Measurements from ENCODE around the gene ZFPM1.

The ZFPM1 gene

DNA sequence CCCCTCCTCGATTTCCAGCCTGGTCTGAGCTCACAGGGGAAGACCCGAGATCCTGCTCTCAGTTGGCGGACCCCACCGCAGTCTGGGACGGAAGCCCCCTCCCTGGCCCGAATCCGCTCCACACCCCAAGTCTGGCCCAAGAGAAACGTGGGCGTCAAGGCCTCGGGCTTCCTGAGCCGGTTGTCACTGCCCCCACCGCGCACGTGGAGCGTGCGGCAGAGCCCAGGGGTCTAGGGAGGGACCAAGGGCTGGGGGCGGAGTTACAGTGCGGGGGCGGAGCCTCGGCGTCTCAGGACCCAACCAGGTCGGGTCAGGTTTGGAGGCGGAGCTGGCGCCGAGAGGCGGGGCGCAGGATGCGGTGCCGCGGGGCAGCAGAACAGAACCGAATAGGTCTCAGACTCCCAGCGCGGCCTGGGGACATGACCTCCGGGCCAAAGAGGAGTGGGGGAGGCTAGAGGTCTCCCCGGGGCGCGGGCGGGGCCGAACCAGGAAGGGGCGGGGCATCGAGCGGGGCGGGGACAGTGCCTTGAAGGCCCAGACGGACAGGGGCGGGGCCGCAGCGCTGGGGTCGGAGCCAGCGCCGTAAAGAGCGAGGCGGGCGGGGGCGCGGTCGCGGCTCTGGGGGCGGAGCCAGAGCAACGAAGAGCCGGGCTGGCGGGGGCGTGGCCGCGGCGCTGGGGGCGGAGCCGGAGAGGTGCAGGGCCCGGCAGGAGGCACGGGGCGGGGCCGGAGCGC is 431 bp upstream of the ZFPM1 start:
- DNase-seq, result peak; percentile 64 to 85

DNA sequence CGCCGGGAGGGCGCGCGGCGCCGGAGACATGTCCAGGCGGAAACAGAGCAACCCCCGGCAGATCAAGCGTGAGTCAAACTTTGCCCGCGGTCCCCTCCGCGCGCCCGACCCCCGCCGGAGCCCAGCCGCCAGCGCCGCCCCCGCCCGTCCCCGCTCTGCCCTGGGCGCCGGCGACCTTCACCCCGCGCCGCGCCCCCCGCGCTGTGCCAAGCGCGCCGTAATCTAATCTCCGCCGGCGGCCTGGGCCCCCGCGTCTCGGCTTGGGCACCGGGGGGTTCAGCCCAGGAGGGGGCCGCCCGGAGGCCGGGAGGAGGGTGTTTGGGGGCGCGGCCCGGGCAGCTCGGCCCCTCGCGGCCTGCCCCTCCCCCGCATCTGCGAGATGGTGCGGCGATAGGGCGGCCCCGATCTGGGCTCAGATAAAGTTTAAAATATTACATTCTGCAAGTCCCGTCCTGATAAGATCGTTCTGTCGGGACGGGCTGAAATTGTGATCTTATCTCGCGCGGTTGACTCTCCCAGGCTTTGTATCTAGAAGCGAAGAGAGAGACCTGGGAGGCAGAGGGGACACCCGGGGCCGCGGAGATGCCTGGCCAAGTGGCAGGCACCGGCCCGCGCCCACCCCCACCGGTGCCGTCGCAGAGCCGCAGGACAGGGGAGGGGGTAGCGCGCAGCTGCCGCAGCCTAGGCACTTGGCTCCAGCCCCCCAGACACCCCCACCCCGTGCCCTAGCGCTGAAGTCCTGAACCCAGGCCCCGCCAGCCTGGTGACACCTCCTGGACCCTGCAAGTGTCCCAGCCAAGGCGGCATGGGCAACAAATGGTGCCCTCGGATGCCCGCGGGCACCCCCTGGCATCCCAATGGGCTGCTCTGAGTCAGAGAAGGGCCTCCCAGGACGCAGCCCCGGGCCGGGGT is 787 bp downstream of the ZFPM1 start:
- DNase-seq, result no peak

DNA sequence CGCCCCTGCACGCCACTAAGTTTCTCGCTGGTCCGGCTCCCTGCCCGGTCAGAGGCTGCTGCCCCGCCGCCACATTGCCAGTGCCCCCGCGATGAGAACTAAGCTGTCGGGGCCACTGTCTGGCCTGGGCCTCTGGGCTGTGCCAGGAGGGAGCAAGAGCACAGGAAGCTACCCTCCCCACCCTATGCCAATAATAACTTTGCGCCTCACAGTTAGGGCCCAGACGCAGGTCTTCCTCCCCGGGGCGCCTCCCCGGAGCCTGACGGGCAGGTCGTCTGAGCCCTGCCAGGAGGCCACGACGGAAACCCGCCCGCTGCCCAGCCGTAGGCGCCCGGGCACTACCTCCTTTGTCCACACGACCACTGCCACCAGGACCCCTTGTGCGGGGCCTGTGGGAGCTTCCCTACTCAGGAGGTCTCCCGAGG is 1.5 kb downstream of the ZFPM1 start:
- DNase-seq, result no peak

DNA sequence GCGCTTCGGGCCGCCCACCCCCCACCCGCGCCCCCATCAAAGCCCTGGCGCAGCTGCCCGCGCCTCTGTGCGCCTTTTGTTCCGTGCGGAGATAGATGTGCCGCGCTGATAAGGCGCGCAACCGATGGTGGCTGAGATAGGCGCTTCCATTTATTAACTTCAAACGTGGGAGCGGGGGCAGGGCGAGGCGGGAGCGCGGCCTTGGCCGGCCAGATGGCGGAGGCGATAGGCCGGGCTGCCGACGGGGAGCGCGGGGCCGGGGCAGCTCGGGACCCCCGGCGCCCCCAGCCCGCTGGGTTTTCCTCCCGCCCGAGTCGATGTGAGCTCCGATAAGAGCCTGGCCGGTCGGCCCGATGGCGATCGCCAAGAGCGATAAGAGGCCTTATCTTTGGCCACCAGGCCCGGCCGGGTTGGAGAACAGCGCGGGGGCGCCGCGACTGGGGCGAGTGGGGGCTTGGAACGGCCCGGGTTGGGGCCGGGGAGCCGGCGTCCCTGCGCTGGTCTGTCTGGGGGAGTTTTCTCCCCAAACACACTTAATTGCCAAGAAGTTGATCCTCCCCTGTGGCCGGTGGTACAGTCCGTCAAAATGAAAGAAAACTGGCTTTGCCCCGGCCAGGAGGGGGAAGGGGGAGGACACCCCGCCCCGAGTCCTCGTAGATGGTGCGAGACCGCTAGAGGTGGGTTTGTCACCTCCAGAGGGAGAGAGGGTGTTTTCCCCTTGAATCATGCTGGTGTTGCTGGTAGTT is 2.7 kb downstream of the ZFPM1 start:
- DNase-seq, result no peak

DNA sequence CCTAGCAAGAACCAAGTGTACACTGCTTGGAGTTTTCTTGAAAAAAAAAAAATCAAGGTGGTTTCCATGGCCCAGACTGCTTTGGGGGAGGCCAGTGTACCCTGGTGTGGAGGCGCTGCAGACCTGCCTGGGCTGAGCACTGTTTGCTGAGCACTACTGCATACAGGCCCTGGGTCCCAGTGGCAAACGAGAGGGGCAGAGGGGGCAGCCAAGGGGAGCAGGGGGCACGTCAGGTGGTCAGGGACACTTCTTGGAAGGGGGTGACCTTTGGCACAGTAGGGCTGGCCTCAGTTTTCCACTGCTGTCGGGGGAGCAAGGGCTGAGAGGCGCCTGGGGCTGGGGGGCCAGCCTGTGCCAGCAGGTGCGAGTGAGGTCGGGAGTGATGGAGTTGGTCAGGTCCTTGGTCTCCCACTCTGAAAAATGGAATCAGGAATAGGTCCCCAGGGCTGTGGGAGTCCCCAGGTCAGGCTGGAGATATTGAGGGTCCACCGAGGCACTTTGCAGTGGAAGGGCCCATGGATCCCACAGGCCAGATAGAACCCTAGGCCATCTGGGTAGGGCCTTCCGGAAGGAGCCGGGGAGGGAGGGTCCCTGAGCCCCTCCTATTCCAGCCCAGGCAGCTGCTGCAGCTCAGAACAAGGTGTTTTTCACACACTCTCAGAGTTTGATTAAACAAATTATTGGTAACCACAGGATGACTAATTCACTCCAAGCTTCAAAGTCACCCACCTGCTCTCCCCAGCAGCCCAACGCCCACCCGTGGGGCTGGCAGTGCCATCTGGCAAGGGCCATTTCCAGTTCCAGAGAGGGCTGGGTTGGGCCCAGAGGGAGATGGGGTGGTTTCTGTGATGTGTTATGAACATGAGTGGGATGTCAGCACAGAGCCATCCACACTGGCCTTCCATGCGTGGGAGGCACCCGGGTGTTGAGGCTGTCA is 3.5 kb downstream of the ZFPM1 start:
- DNase-seq, result no peak

DNA sequence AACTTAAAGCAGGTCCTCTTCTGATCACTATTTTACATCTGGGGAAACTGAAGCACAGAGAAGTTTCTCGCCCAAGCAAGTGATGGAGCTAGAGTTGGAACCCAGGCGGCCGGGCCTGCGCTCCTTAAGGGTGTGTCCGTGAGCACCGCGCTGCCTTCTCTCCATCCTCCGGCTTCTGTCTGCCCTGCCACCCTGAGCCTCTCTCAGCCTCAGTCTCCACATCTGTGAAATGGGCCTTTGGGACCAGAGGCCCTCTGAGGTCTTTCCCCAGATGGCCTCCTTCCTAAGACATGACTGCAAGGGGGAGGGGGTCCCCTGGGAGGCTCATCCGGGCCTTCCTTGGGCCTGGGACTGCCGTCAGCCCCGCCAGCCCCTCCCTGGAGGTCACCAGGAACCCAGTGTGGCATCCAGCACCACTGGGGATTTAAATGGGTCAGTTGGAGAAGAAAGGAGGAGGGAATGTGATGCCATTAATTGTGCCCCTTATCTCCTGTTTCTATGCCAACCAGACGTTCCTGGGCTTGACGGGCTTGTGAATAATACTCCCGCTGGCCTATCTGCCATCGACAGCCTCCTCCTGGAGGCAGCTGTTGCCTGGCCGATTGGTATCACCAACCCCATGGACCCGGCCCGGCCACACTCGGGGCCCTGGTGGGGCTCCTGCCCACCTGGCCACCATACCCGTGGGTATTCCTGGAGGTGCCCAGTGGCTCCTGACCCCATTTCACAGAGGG is 5.1 kb downstream of the ZFPM1 start:
- no peak for DNase-seq

DNA sequence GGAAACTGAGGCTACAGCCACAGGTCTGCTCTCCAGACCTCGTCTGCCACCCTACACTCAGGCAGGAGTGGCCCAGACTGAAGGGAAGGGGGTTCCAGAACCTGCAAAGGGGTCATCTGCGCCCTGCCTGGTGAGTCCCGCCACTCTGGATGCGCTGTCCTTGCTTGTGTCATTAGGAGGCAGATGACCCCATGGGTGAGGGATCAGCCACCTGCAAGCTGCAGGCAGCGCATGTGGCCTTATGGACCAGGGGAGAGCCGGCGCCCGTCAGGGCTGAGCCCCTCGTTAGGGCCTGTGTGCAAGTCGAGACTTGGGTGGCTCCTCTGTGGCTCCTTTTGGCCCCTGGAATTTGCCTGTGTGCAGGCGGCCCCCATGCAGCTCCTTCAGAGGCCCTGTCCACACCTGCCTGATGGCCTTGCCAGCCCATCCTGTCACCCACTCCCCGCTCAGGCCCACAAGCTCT is 5.7 kb downstream of the ZFPM1 start:
- DNase-seq, result no peak

DNA sequence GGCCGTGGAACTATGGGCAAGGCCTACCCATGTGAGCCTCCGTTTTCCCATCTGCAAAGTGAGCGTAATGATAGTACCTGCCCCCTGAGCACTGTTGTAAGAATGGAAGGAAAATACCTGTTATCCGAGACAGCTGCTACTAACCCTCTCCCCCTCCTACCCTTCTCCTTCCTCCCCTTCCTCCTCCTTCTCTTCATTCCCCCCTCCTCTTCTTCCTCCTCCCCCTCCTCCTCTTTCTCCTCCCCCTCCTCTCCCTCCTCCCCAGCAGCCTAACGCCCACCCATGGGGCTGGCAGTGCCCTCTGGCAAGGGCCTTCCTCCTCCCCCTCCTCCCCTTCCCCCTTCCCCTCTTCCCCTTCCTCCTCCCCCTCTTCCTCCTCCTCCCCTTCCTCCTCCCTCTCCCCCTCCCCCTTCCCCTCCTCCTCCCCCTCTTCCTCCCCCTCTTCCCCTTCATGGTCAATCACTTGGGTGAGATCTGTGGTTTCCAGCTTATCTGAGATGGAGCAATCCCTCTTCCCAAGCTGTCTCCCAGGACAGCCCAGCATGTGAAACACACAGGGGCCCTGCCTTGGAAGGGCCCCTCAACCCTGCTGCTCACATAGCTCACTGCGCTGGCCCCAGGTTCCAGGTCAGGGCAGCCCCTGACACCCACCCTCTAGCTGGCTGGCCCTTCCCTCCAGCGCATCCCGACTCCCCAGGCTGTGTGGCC is 6.4 kb downstream of the ZFPM1 start:
- no peak for DNase-seq

DNA sequence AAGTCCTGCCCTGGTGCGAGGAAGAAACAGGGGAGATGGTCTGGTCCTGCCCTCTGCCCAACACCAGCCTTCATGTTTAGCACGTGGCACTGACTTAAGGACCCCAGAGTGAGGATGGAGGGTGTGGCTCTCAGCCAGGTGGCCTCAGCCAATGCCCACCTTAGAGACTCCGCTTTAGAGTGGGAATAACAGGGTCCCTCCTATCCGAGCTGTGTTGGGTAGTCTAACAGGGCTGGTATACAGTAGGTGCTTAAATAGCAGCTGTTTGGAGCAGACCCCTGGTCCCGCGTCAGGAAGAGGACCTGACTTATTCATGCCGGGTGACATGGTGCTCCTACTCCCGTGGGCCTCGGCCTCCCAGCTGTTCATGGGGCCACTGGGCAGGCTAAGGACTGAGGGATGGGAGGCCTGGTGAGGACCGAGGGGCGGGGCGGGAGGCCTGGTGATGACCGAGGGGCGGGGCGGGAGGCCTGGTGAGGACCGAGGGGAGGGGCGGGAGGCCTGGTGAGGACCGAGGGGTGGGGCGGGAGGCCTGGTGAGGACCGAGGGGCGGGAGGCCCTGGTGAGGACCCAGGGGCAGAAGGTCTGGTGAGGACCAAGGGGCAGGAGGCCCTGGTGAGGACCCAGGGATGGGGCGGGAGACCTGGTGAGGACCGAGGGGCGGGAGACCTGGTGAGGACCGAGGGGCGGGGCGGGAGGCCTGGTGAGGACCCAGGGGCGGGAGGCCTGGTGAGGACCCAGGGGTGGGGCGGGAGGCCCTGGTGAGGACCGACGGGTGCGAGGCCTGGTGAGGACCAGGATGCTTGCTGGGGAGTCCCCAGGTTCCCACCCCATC is 7.6 kb downstream of the ZFPM1 start:
- no peak for DNase-seq

DNA sequence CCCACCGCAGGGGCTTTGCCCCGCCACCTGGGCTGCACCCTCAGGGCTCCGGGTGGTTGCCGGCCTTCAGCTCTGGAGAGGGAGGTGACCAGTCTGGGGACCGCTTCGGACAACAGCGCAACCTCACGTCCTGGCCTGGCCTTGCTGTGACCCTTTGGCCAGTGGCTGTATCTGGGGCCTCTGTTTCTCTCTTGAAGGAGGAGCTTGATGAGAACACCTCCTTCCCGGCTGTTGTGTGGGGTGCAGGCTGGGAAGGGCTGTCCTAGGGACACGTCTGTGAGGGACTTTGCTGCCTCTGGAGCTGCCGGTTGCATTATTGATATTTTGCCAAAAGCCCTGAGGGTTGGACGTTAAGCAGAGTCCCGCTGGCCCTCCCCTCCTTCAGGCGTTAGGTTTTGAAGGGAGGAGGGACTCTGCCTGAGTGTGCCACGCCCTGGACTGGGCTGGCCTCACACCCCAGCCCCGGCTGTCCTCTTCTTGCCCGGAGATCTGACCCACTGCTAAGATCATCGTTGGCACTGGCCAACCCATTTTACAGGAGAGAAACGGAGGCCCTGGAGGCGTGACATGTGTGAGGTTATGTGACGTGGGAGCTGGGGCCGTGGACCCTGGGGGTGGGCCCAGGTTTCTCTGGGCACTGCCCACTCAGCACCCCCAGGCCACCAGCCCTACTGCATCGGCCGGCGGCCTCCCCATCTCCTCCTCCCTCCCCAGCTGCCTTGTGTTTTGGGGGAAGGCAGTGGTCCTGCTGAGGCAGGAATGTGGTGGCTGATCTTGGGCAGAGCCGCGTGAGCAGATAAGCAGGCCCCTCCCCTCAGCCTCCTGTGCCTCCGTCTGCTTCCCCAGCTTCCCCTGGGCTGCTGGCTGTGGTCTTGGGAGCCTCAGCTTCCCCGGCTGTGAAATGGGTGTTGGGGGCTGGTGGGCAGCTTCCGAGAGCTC is 8.5 kb downstream of the ZFPM1 start:
- no peak for DNase-seq

DNA sequence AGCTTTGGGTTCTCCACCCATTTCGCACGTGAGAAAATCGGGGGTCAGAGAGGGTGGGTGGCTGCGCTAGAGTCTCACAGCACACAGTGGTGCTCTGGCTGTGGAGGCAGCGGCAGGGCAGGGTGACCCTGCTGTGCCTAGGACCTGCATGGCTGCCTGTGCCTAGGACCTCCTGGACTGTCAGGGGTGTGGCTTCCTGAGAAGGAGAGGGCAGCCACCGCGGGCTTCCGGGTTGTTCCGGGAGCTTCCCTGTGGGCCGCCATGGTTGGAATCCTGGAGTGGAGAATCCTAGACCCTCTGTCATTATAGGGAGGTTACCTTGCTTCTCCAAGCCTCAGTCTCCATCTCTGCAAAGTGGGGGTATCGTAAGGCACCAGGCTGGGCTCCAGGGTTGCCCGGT is 9.3 kb downstream of the ZFPM1 start:
- no peak for DNase-seq

DNA sequence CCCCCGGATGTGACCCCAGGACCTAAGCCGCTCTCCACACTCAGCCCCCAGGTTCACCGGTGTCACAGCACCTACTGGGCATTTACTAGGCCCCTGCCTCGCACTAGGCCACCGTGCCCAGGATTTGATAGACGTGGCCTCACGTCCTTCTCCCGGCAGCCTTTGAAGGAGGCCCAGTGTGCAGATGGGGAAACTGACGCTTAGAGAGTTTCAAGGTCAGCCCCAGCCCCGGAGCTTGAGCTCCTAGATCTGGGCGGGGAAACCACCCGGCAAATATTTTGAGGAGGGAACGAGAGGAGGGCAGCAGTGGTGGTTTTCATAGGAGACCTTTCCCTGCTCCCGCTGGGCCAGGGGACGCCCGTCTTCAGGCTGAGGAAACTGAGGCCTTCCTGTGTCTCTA is 10.3 kb downstream of the ZFPM1 start:
- DNase-seq, result no peak

DNA sequence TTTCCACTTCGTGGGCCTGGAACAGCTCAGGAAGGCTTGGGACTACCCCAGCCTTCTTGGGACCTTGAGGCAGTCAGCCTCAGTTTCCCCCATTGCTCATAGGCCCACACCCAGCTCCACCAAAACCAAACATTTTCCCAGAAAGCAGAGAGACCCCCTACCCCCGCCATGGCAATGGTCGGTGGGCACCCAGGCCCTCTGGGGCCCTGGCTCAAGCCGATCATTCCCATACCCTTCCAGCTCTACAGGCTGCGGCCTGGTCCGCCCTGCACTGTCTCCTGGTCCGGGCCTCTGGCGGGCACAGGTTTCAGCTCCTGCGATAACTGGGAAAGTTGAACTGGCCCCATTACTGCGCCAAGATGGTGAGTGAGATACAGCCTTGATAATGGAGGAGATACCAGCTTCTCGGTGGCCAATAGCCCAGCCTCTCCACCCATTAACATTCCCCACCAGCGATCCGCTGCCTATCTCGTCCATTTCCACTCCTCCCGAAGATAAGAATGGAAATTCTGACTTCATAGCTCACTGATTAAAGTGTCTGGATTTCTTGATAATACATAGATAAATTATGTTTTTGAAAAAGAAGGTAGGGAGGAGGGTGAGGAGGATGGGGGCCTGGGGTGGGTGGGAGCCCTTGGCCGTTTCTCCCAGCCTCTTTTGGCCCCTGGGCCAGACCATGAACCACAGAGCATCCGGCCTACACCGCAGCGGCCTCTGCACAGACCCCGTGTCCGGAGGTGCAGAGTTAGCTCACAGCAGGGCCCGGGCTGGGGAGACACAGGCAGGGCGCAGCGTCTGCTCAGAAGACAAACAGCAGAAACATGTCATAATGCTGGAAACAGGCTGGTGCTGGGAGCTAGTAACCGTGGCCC is 11.6 kb downstream of the ZFPM1 start:
- DNase-seq, result no peak

DNA sequence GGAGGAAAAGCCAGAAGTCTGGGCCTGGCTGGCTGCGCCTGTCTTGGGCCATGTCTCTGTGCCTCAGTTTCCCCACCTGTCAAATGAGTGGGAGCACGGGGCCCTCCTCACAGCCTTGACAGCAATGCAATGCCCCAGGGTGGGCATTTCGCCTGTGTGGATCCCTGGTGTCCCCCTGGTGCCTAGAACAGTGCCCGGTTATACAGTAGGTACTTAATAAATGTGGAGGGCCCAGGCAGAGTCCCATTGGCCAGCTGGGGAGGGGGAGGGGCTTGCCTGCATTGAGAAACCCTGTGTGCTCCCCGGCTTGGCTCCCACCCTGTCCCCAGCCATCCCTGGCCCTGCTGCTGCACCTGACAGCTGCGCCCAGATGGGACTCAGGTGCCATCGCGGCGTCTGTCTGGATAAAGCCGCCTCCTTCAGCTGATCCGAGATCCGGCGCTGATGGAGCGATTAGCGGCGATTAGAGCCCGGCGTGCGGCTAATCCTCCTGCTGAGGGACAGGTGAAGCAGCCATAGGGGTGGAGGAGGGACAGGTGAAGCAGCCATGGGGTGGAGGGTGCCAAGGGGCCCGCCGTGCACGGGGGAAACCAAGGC is 12.4 kb downstream of the ZFPM1 start:
- DNase-seq, result no peak

DNA sequence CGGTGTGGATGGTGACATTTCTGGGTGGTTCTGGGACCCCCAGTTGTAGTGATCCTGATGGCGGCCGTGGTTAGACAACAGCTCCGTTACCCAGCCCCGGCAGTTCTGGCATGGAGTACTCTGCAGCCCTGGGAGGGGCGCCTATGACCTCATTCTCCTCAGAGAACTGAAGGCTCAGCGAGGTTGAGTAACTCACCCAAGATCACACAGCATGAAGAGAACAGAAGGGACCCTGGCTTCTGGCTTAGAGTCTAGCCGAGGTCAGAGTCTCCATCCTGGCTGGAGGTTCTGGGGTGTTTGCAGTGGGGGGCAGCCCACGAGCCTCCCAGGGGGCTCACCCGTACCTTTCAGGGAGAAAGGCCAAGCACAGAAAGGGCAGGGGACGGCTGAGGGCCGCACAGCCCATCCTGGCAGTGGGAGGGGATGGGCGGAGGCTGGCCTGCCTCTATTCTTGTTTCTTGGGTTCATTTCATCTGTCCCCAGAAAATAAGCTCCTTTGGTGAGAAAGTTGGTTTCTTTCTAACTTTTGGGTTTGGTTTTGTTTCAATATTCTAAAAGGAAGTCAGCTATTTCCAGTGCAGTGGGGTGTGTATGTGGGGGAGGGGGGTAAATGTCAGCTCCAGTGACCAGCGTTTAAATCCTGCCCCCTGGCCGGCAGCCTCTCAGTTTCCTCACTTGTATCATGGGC is 13.2 kb downstream of the ZFPM1 start:
- no peak for DNase-seq

DNA sequence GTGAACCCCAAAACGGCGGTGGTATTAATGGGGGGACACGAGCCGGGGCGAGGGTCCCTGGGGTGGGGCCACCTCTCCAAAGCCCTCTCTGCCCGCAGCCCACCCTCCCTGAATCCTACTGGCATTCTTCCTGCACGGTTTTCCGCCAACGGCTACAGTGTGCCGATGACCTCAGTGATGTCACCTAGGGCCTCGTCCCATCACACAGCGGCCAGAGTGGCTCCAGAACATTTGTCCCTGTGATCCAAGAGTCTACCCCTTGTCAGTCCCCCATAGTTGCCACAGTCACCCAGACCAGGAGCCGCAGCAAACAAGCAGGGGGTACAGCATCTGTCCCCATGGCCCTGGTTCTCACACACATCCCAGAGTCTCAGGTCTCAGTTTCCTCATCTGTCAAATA is 13.9 kb downstream of the ZFPM1 start:
- no peak for DNase-seq

DNA sequence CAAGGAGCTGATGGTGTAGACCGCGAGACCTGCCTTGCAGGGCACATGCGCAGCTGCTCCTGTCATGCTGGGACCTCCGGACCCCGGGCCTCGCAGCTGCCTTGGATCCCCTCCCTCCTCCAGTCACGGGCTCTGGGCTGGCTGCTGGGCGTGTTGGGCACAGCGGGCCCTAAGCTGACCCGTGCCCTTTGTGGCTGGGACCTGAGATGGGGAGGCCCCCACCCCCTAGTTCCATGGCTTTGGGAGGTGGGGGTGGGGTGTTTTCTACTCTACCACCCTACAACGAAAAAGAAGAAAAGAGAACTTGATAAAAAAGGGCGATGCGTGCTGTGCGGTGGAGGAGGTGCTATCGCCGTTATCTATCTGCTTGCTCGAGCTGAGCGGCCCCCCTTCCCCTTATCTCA is 14.5 kb downstream of the ZFPM1 start:
- DNase-seq, result no peak
